Activated CD8-positive, alpha-beta memory T cell treated with anti-CD3 and anti-CD28 coated beads for 48 hours (primary cell): ENCODE results near the gene SERTAD3.
"Not testable (repeated sequence)": the region's sequence is repeated elsewhere in the genome, so short reads cannot be mapped to it uniquely, and the experiment has no call there.

Experiments used
- DNase-seq, 3 experiments: peaks; one replicate each; pipeline ENCODE4 v3.0.0-alpha.2; 2020; ENCODE audit warnings: low read depth in 2 of 3, low spot score in 2 of 3

Gene SERTAD3, protein sequence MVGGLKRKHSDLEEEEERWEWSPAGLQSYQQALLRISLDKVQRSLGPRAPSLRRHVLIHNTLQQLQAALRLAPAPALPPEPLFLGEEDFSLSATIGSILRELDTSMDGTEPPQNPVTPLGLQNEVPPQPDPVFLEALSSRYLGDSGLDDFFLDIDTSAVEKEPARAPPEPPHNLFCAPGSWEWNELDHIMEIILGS

DNA sequence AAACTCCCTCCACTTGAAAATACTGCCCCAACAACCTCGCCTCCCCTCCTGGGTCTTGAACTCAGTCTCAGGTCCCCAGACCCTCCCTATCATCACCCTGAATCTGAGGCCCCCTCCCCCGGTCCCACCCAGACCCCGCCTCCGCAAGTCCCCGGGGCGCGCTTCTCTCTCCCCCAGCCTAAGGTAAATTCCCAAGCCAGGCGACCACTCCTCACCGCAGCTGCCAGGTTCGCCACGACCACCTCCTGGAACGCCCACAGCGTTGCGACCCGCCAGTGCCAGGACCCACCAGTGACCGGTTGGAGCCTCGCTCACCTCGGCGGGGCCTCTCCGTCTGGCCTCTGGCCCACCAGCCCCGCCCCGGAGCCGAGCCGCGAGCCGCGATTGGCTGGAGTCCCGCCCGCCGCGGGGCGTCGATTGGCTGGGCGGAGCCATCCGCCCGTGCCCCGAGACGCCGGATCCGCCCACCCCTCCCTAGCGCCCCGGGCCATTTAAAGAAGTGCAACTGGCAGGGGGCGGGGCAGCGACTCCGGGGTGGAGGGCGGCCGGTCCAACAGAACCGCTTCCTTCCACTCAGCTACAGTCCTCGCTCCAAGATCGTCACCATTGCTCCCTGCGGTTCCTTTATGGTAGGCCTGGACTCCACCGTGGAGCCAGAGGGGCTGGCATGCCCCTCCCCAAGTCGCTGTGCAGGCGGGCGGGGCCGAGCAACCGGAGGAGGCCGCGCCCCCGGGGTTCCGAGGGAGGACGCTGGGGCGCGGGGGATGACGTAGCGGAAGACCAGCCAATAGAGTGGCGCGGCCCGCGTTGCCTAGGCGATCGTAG lies at the start of gene SERTAD3:
SERTAD3 (minus strand) TSS at position 336 of the 825 bp plus-strand sequence. CDS start 2,255 bp downstream, outside the sequence.
- peak; percentile 82 to 95 (median 88) for DNase-seq

DNA sequence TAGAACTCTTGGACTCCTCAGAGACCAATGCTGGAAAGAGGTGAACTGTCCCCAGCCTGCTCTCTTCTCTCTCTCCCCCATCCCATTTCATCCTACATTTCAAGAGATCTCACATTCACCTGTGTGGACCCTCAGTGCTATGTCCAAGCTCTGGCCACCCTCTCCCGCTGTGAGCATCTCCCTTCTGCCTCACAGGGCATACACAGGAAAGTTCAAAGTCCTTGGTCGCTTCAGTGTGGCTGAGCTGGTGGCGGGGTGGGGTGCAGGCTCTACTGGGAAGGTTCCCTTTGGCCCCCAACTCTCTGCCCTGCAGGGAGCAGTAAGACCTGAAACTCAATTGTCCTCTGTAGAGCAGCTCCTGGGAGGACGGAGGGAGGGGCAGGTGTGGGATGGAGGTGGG lies 49.6 kb upstream of the SERTAD3 start:
- no peak for DNase-seq

DNA sequence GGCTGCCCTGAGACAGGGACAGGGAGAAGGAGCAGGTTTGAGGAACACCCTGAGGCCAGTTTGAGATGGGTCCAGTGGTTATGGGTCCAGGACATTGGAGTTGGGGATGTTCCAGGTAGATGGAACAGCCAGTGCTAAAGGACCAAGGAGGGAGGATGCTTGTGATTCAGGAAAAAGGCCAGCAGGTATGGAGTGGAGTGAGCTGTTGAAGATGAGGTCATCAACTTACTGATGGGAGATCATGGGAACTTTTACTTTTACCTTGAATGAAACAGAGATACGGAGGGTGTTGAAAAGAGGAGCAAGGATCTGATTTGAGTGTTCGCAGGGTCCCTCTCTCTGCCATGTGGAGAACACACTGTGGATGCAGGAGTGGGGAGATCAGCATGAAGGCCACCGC lies 48.1 kb upstream of the SERTAD3 start:
- no peak for DNase-seq

DNA sequence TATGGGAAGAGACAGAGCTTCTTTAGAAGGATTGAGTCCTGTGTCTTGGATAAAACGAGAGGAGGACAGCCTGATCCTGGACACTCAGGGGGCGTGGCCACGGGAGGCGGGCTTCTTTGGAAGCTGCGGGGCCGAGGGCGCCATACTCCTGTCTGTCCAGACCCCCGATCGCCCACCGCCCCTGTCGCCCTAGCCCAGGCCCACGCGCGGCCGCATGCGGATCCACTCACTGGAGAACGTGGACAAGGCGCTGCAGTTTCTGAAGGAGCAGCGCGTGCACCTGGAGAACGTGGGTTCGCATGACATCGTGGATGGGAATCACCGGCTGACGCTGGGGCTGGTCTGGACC lies 45.7 kb upstream of the SERTAD3 start:
- DNase-seq, result no peak

DNA sequence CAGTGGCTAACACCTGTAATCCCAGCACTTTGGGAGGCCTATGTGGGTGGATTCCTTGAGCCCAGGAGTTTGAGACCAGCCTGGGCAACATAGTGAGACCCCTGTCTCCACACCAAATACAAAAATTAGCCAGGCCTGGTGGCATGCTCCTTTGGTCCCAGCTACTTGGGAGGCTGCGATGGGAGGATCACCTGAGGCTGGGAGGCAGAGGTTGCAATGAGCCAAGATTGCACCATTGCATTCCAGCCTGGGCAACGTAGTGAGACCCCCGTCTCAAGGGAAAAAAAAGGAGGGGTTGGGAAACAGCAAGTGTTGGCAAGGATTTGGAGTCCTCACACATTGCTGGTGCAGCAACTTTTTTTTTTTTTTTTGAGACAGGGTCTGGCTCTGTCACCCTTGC lies 41.9 kb upstream of the SERTAD3 start:
- DNase-seq, result no peak

DNA sequence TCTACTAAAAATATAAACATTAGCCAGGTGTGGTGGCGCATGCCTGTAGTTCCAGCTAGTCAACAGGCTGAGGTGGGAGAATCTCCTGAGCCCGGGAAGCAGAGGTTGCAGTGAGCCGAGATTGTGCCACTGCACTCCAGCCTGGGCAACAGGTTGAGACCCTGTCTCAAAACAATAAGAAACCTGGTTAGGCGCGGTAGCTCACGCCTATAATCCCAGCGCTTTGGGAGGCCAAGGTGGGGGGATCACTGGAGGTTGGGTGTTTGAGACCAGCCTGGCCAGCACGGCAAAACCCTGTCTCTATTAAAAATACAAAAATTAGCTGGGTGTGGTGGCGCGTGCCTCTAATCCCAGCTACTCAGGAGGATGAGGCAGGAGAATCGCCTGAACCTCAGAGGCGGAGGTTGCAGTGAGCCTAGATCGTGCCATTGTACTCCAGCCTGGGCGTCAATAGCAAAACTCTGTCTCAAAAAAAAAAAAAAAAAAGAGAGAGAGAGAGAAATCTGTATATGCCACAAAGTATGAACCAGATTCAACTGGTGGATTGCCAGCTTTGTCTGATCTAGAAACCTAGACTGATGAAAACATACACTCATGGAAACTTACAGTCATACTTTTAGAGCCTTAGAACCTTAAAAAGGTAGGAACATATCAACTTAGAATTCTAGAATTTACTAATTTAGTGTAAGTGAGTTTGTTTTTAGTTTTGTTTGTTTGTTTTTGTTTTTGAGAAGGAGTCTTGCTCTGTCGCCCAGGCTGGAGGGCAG lies 31.9 kb upstream of the SERTAD3 start:
- not testable (repeated sequence) for DNase-seq

DNA sequence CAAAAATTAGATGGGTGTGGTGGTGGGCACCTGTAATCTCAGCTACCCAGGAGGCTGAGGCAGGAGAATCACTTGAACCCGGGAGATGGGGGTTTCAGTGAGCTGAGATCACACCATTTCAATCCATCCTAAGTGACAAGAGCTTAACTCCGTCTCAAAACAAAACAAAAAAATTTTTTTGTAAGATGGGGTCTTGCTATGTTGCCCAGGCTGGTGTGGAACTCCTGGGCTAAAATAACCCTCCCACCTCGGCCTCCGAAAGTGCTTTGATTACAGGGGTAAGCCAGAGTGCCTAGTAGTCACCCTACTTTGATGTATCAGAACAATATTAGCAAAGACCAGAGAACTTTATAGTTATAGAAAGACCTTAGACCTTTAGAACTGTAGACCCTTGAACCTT lies 30.6 kb upstream of the SERTAD3 start:
- no peak for DNase-seq

DNA sequence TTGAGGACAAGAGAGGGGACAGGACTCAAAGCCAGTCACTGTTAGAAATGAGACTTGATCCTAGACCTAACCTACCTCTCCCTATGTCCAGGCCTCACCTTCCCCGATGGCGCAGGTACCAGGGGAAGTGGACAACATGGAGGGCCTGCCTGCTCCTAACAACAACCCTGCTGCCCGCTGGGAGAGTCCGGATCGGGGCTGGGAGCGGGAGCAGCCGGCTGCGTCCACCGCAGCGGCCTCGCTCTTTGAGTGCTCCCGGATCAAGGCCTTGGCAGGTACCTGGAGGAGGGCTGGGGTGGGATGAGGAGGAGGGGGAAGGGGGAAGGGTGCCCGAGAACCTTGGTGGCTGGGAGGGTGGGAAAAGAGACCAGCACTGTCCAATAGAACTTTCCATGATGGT lies 28.4 kb upstream of the SERTAD3 start:
- DNase-seq, result no peak

DNA sequence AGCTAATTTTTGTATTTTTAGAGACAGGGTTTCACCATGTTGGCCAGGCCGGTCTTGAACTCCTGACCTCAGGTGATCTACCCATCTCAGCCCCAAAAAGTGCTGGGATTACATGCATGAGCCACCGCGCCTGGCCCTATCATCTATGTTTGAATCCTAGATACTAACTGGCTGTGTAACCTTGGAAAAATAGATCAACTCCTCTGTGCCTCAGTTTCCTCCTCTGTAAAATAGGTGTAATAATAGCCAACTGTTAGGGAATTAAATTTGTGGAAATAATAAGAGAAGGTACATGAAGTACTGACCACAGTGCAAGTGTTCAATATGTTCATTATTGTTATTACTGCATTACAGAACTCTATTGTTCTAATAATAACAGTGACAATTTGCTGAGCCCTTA lies 27.0 kb upstream of the SERTAD3 start:
- no peak for DNase-seq

DNA sequence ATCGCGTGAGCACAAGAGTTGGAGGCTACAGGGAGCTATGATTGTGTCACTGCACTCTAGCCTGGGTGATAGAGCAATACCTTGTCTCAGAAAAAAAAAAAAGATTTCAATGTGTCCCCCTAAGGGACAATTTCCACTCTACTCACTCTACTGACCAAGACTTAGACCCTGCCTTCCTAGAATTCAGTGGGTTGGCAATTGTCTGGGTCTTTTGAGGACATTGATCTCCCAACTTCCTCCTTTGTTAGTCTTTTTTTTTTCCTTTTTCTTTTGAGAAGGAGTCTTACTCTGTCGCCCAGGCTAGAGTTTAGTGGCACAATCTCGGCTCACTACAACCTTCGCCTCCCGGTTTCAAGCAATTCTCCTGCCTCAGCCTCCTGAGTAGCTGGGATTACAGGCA lies 24.9 kb upstream of the SERTAD3 start:
- DNase-seq, result no peak

DNA sequence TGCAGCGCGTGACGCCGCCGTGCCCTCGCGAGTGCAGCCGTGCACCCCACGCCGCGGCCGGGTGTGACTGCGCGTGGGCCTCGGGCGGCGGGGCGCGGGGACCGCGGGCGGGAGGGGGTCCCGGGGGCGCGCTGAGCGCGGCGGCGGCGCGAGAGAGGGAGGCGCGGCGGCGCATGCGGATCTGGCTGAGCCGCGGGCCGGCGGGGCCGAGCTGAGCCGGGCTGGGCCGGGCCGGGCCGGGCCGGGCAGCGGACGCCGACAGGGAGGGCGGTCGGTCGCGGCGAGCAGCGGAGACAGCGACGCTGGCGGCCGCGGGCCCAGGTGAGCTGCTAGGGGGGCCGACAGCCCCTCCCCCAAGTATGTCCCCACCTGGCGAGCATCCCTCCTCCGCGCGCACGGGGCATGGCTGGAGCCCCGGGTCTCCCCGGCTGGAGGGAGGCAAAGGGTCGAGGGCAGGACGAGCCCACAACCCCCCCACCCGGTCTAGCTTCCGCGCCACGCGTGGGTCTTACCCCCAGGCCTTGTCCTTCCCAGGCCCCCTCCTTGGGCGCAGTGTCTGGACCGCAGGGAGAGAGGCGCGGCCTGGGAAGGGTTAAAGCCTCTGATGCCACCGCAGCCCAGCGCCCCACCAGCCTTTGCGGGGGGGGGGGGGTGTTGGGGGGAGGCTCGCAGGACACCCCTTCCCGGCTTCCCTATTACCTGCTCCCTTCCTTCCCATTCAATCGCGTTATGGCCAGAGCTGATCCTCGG lies 23.0 kb upstream of the SERTAD3 start, which contains the start of gene SPTBN4:
SPTBN4 (plus strand) TSS at position 17 of the 750 bp plus-strand sequence. CDS start 5,621 bp downstream, outside the sequence.
- DNase-seq, result no peak

DNA sequence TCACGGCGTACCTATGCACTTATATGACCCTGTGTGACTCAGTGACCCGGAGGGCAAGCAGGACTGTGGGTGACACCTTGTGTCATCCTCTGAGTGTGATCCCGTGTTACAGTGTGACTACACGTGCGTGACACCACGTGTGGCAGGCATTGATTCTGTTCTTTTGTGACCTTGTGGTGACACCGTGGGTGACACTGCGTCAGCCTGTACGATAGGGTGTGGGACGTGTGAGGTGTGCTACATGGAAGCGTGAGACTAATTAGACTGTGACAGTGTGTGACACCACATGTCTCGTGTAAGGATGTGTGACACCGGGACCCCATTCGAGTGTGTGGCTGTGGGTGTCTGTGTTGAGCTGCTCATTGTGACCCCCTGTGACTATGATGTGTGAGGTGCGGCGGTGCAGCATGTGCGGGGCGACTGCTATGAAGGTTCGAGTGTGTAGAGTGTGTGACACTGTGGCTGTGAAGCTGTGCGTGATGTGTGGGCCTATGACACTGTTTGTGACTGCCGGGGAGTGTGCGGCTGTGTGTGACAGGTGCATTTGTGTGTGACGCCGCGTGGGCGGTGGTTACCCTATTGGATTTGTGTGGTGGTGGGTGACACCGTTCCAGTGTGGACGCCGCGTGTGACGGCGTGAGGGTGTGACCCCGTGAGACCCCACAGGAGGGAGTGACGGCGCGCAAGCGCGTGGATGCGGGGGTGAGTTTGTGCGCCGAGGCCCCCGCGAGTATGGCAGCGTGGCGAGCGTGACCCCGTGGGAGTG lies 22.3 kb upstream of the SERTAD3 start:
- peak in 2 of 3 experiments; percentile 49 to 57 for DNase-seq

DNA sequence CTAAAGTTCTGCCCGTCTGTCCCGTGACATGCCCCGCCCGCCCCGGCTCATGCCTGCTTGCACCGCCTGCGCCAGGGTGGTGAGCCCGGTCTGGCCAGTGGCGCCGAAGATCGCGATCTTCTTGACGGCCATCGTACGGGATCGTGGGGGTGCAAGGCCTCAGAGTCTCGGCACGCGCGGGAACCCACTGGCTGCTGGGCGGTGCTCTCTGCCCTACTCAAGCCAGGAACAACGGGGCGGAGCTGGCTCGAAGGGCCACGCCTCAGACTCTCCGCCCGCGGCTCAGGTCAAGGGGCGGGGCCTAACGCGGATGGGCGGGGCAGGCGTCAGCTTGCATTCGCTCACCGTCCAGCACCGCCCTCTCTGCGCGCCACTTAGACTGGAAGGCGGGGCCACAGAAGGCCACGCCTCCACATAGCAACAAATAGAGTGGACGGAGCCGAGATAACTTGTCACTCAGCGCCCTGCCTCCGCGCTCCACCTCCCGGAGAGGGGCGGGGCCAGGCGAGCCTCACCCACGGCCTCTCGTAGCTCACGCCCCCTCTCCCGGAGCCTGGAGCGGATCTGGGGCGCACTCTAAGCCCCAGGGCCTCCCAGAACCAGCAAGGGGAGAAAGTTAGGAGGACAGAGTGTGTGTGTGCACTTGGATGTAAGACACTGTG lies 21.6 kb upstream of the SERTAD3 start, which contains the start of gene BLVRB:
BLVRB (minus strand) TSS at position 189 of the 662 bp plus-strand sequence; CDS start at position 132, 57 bp downstream.
- peak; percentile 97 to 99 (median 98) for DNase-seq

DNA sequence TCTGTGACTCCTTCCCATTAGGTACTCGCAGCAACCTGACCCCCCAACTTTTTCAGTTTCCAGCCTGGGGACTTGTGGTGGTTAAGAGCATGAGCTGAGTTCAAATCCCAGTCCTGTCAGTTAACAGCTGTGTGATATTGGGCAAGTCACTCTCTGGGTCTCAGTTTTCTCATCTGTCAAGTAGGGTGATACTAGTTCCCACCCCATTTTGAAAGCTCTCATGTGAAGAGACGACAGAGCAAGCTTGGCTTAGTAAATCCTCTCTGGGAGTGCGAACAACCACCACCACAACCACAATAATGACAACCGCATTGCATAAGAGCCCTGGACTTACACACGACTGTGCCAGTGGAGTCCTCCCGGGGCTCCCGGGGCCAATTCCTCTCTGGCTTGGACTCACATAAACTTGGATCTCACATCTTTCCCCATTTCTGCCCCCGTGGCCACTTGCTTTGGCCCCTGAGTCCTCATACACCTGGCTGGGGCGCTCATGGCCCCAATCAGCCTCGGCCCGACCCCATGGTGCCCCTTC lies 21.0 kb upstream of the SERTAD3 start:
- DNase-seq, result no peak

DNA sequence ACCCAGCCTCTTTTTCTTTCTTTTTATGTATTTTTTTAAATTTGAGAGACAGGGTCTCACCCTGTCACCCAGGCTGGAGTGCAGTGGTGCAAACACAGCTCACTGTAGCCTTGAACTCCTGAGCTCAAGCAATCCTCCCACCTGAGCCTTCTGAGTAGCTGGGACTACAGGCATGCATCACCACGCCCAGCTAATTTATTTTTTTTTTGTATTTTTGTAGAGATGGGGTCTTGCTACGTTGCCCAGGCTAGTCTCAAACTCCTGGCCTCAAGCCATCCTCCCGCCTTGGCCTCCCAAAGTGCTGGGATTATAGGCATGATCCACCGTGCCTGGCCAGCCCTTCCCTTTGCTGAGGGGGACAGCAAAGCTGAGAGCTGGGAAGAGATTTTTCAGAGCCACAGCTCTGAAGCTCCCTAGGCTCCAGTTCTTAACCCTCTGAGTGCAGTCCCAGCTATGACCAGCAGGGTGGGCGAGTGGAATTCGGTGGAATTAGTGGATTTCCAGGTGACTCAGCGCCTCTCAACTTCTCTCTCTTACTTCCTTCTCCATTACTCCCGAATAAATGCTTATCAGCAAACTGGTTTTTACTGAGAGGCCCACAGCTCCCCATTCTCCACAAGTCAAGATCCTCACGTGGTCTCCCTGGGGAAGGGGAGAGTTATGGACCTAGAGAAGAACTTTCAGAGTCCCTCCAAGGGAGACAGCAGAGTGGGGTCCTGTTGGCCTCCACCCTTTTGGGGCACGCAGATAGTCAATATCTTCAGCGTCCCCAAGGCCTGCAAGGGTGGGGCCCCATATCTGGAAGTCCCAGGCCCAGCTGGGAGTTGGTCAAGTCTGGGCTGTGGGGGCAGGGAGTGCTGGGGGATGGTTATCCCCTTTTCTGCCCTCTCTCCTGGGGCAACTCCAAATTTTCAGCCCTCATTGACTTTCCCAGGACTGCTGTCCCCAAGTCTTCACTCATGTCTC lies 20.2 kb upstream of the SERTAD3 start:
- DNase-seq, result peak in 1 of 3 experiments; percentile 49

DNA sequence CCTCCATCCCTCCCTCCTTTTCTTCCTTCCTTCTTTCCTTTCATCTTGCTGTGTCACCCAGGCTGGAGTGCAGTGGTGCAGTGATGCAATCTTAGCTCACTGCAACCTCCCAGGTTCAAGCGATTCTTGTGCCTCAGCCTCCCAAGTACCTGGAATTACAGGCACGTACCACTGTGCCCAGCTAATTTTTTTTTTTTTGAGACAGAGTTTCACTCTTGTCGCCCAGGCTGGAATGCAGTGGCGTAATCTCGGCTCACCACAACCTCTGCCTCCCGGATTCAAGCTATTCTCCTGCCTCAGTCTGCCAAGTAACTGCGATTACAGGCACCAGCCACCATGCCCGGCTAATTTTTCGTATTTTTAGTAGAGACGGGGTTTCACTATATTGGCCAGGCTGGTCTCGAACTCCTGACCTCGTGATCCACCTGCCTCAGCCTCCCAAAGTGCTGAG lies 19.5 kb upstream of the SERTAD3 start:
- not testable (repeated sequence) for DNase-seq

DNA sequence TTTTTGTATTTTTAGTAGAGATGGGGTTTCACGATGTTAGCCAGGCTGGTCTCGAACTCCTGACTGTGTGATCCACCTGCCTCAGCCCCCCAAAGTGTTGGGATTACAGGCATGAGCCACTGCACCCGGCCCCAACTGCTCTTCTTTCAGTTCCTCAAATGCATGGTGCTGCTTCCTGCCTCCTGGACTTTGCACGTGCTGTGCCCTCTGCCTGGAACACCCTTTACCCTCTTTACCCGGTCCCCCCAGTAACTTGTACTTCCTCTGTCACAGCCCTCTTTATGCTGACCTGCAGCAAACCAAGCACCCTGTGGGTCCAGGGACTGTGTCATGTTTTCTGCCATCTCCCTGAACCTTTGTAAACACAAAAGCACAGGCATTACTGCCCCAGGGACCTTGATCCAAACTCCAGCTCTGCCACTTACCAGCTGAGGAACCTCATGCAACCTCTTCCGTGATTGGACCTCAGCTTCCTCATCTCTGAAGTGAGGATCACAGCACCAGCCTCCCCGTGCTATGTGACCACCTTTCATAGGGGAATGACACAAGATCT lies 17.6 kb upstream of the SERTAD3 start:
- DNase-seq, result no peak

DNA sequence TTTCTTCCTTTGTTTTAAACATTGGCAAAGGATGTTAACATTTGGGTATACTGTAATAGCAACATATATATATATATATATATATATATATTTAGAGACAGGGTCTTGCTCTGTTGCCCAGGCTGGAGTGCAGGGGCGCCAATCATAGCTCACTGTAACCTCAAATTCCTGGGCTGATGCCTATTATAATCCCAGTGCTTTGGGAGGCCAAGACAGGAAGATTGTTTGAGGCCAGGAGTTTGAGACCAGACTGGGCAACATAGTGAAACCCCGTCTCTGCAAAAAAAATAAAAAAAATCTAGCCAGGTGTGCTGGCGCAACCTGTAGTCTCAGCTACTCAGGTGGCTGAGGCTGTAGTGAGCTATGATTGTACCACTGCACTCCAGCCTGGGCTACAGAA lies 16.1 kb upstream of the SERTAD3 start:
- no peak for DNase-seq
